Suprapubic skin (tissue), 4 donors: ENCODE results near the gene PHACTR1.

Source experiments
- POLR2A ChIP-seq, 2 donors: fragments of 450-650 bp; IDR thresholded peaks; one replicate each; pipeline ENCODE4 v1.6.1; 2017; ENCODE audit warnings: antibody characterized with exemption in 2 of 2, mild to moderate bottlenecking in 2 of 2, moderate library complexity in 2 of 2
- POLR2AphosphoS5 ChIP-seq, 3 donors: sonication (generic); formaldehyde crosslinking; IDR thresholded peaks; one replicate each; pipeline ENCODE4 v1.6.1; 2017; ENCODE audit warnings: antibody characterized with exemption in 3 of 3
- TF ChIP-seq, protein P1 (sequence below), 2 donors: fragments of 200-600 bp in 1 of 2; fragments of 450-650 bp in 1 of 2; sonication (generic) in 1 of 2; IDR thresholded peaks; one replicate each; pipeline ENCODE4 v1.5.1; 2016 to 2019; ENCODE audit warnings: antibody characterized with exemption in 2 of 2, mild to moderate bottlenecking in 1 of 2, moderate library complexity in 1 of 2

DNA sequence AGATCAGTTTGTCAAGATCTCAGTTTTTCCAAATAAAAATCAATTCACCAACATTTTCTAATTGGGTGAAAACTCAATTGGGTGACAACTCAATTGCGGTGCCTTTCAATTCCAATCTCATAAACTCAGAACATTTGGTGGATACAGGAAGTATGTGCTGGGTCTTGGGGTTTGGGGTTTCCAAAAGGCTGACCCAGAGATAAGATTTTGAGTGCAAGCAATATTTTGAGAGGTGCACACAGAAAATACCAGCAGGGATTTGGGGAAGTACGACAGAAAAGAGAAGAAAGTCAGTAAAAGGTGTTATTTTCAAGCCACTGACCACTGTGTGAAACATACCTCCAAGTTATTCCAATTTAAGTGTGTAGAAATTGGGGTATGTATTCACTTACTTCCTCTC, 258.0 kb downstream of the PHACTR1 start:
- TF ChIP-seq POLR2A (IDR thresholded peaks at IDR 0.05): no peak
- TF ChIP-seq, protein P1, sequence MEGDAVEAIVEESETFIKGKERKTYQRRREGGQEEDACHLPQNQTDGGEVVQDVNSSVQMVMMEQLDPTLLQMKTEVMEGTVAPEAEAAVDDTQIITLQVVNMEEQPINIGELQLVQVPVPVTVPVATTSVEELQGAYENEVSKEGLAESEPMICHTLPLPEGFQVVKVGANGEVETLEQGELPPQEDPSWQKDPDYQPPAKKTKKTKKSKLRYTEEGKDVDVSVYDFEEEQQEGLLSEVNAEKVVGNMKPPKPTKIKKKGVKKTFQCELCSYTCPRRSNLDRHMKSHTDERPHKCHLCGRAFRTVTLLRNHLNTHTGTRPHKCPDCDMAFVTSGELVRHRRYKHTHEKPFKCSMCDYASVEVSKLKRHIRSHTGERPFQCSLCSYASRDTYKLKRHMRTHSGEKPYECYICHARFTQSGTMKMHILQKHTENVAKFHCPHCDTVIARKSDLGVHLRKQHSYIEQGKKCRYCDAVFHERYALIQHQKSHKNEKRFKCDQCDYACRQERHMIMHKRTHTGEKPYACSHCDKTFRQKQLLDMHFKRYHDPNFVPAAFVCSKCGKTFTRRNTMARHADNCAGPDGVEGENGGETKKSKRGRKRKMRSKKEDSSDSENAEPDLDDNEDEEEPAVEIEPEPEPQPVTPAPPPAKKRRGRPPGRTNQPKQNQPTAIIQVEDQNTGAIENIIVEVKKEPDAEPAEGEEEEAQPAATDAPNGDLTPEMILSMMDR (IDR thresholded peaks at IDR 0.05): no peak
- TF ChIP-seq POLR2AphosphoS5 (IDR thresholded peaks at IDR 0.05): no peak
